Activated naive CD8-positive, alpha-beta T cell treated with anti-CD3 and anti-CD28 coated beads, Interleukin-2, amount 10 ng/mL, durations not matched to agents 7 days and 5 days (primary cell): Measurements from ENCODE around the gene AMELY. TPM values are rescaled to one million over a fixed set of nuclear protein-coding genes. Genes with fewer than 3 reads are reported as not detected.
"Not testable (repeated sequence)": the region's sequence is repeated elsewhere in the genome, so short reads cannot be mapped to it uniquely, and the experiment has no call there.

ENCODE experiments used
- ATAC-seq: fragments of 150-1000 bp; cut with Tn5 transposase; one replicate; pipeline ENCODE4 v1.10.0; 2021; ENCODE audit warnings: low read depth, moderate library complexity
- POLR2A ChIA-PET: fragments of 350-600 bp; sonication (Branson Sonifier 250); formaldehyde crosslinking; loops from one replicate; lab custom pipeline; 2021; ENCODE audit warnings: antibody characterized with exemption; lab: Charles Lee
- DNase-seq: peaks from one replicate; pipeline ENCODE4 v3.0.0; 2021
- H3K27ac Mint-ChIP-seq: one replicate; pipeline ENCODE4 v1.8.0; 2022; ENCODE audit warnings: mild to moderate bottlenecking, mixed read lengths
- H3K27me3 Mint-ChIP-seq: one replicate; pipeline ENCODE4 v1.8.0; 2022; ENCODE audit warnings: mild to moderate bottlenecking, moderate library complexity, mixed read lengths
- H3K36me3 Mint-ChIP-seq: one replicate; pipeline ENCODE4 v1.8.0; 2021; ENCODE audit warnings: mild to moderate bottlenecking, mixed read lengths
- H3K4me1 Mint-ChIP-seq: one replicate; pipeline ENCODE4 v1.8.0; 2021; ENCODE audit warnings: mixed read lengths
- H3K4me3 Mint-ChIP-seq: one replicate; pipeline ENCODE4 v1.8.0; 2022; ENCODE audit warnings: mild to moderate bottlenecking, moderate library complexity, mixed read lengths
- H3K9me3 Mint-ChIP-seq: one replicate; pipeline ENCODE4 v1.8.0; 2021; ENCODE audit warnings: mixed read lengths
- total RNA-seq, 2 experiments: library from RNA; stranded (reverse); gene quantifications; one replicate each; pipeline ENCODE4 v1.2.3, GENCODE V29; 2021

Gene AMELY
- total RNA-seq, 2 experiments from 2014 or later = not detected

DNA sequence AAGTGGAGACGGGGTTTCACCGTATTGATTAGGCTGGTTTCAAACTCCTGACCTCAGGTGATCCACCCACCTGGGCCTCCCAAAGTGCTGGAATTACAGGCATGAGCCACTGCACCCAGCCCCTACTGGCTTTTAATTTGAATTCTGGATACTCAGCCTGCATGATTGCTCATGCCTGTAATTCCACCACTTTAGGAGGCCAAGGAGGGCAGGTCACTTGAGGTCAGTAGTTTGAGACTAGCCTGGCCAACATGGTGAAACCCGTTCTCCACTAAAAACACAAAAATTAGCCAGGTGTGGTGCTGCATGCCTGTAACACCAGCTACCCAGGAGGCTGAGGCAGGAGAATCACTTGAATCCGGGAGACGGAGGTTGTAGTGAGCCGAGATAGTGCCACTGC lies 3.5 kb downstream of the AMELY start:
- H3K4me3 Mint-ChIP-seq, DNase-seq, H3K9me3 Mint-ChIP-seq, POLR2A ChIA-PET, H3K4me1 Mint-ChIP-seq, ATAC-seq, H3K27ac Mint-ChIP-seq, H3K36me3 Mint-ChIP-seq: not testable (repeated sequence)
- H3K27me3 Mint-ChIP-seq = peaks cover 32% of the 10 kb centered on the region

GRCh38 chrY:6907591-6907990 lies 4.0 kb downstream of the AMELY start:
- peaks cover 29% of the 10 kb centered on the region for H3K27me3 Mint-ChIP-seq
- no peak overlapping the region for H3K4me3 Mint-ChIP-seq
- no peak for ATAC-seq
- DNase-seq = no peak
- no peaks in the 10 kb centered on the region for H3K36me3 Mint-ChIP-seq
- peaks cover 3% of the 10 kb centered on the region for H3K4me1 Mint-ChIP-seq
- H3K9me3 Mint-ChIP-seq = no peaks in the 10 kb centered on the region
- POLR2A ChIA-PET = no interaction called here
- H3K27ac Mint-ChIP-seq = no peak overlapping the region

DNA sequence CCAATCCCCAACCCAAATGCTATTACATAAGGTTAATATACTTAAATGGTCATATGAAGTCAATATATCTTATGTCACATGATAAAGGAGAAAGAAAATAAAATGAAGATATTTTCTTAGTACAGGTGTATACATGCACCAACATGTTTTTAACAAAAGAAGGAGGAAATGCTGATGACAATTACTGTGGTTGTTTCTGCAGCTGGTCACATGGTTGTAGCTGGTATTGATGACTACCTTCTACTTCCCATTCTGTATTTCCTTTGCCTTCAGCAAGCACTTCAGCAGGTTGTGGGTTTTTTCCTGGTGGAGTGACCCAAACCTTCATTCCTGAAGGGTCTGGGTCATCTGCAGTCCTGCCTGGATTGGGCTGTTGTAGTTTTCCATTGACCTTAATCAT lies 9.4 kb downstream of the AMELY start:
- H3K4me3 Mint-ChIP-seq, H3K27ac Mint-ChIP-seq, DNase-seq, H3K9me3 Mint-ChIP-seq, ATAC-seq, POLR2A ChIA-PET, H3K27me3 Mint-ChIP-seq, H3K4me1 Mint-ChIP-seq, H3K36me3 Mint-ChIP-seq: not testable (repeated sequence)

GRCh38 chrY:6895236-6895635 lies 16.3 kb downstream of the AMELY start:
- H3K27ac Mint-ChIP-seq = no peak overlapping the region
- ATAC-seq (no peak), DNase-seq (no peak)
- H3K27me3 Mint-ChIP-seq = peaks cover 4% of the 10 kb centered on the region
- H3K4me3 Mint-ChIP-seq = no peak overlapping the region
- POLR2A ChIA-PET = no interaction called here
- H3K4me1 Mint-ChIP-seq = no peaks in the 10 kb centered on the region
- H3K36me3 Mint-ChIP-seq = no peaks in the 10 kb centered on the region
- no peaks in the 10 kb centered on the region for H3K9me3 Mint-ChIP-seq

GRCh38 chrY:6894496-6894895 lies 17.1 kb downstream of the AMELY start:
- Mint-ChIP-seq H3K4me3 (no peak overlapping the region), H3K27ac (no peak overlapping the region), H3K4me1 (no peaks in the 10 kb centered on the region), H3K27me3 (peaks cover 4% of the 10 kb centered on the region), H3K36me3 (no peaks in the 10 kb centered on the region), H3K9me3 (no peaks in the 10 kb centered on the region)
- POLR2A ChIA-PET = no interaction called here
- no peak for ATAC-seq
- DNase-seq = no peak

DNA sequence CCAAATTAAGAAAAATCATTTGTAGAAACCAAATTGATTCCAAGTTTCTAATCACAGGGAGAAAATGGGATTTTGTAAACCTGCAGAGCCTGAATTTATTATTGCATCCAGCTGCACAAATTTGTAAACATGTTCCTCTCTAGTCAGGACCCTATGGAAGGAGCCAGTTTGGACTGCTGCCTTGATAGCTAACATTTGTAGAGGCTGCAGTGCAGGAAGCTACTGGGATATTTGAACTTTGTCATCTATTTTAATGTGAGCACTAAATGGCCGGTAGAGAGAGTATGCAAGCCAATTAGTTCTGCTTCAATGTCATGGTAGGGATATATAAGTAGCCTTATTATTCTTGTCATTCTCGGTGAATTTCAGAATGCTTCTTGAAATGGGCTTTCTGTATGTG lies 62.2 kb downstream of the AMELY start:
- no peaks in the 10 kb centered on the region for H3K9me3 Mint-ChIP-seq
- ATAC-seq = no peak
- no peaks in the 10 kb centered on the region for H3K36me3 Mint-ChIP-seq
- no peaks in the 10 kb centered on the region for H3K4me1 Mint-ChIP-seq
- POLR2A ChIA-PET = no interaction called here
- no peak overlapping the region for H3K27ac Mint-ChIP-seq
- no peak for DNase-seq
- H3K27me3 Mint-ChIP-seq = no peaks in the 10 kb centered on the region
- no peak overlapping the region for H3K4me3 Mint-ChIP-seq

- H3K27me3 Mint-ChIP-seq, POLR2A ChIA-PET, ATAC-seq, H3K27ac Mint-ChIP-seq, H3K9me3 Mint-ChIP-seq, DNase-seq, H3K4me1 Mint-ChIP-seq, H3K36me3 Mint-ChIP-seq, H3K4me3 Mint-ChIP-seq: not testable (repeated sequence)
Measured at GRCh38 chrY:6842650-6843049, 68.9 kb downstream of the AMELY start.

Other genes starting within 250 kb of the AMELY start
- gene TBL1Y, start 1.1 kb downstream of the AMELY start, total RNA-seq = under 1 TPM; 0.17 to 0.26 TPM